ENCODE measurements around the gene NPIPA8.
"Not testable (repeated sequence)": the region's sequence is repeated elsewhere in the genome, so short reads cannot be mapped to it uniquely, and the experiment has no call there.

The NPIPA8 gene

DNA sequence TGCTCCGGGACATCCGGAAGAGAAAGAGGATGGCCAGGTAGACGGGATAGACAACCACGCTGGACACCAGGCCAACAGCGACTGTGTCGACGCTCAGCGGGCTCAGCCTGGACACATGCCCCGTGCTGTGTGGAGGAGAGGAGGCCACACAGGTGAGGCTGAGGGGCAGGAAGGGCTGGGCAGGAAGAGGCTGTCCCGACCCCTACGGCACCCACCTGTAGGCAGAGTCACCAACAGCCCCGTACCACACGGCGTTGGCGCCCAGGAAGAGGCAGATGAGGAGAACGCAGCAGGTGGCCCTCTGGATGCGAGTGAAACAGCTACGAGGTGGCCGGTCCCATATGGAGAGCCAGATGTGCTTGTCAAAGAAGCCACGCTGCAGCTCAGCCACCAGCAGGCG, at the start of gene NPIPA8:
TSS of gene NPIPA8 (minus strand) at position 101 of the 400 bp plus-strand sequence. CDS start 4,074 bp downstream, outside the sequence.
- DNase-seq = not testable (repeated sequence)

DNA sequence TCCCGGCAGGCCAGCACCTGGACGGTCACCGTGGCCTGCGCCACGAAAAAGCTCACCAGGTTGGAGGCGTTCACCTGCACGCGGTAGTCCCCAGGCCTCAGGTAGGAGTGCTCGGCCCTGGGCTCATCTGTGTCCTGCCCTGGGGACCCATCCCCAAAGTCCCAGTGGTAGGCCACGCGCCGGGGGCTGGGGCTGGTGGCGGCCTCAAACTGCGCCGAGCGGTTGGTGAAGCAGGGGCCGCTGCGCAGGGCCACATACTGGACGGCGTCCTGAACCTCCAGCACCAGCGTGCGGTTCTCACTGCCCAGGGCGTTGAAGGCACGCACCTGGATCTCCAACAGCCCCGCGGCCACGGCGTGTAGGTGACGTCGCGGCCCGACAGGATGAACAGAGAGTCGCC, 48.7 kb upstream of the NPIPA8 start:
- DNase-seq = not testable (repeated sequence)

DNA sequence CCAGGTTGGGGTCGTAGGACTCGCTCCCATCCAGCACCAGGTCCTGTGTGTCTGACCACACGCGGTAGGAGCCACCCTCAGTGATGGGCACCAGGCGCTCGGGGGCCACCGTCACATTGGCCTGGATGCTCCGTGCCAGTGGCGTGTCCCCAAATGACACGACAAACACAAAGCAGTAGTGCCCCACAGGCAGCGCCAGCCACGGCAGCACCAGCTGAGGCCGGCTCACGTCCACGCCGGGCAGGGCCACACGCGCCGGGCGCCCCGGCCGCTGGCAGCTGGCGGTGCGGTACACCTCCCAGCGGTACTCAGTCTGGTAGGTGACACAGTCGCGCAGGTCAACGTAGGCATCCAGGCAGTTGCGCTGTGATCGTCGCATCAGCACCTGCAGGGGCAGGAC, 48.3 kb upstream of the NPIPA8 start:
- DNase-seq = not testable (repeated sequence)

DNA sequence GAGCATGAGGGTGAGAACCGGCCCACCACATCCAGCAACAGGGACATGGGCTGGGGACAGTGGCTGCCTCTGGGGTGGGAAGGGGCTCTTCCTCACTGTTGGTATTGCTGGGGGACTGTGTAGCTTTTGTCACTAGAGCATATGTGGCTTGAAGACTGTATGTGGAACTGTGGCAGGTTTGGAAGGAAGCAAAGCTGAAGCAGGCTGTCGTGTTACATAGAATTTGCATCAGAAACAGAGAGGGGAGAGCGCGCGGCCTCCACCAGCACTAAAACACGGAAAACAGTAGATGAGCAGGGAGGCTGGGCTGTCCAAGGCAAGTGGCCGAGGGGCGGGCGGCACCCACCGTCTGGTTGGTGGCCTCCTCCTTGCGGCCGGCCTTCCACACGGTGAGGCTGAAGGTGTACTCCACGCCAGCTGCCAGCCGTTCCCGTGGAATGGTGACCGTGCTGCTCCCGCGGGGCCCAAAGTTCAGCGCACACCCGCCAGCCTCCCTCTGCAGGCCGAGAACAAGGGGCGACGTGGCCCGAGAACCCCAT, 47.6 kb upstream of the NPIPA8 start:
- not testable (repeated sequence) for DNase-seq

DNA sequence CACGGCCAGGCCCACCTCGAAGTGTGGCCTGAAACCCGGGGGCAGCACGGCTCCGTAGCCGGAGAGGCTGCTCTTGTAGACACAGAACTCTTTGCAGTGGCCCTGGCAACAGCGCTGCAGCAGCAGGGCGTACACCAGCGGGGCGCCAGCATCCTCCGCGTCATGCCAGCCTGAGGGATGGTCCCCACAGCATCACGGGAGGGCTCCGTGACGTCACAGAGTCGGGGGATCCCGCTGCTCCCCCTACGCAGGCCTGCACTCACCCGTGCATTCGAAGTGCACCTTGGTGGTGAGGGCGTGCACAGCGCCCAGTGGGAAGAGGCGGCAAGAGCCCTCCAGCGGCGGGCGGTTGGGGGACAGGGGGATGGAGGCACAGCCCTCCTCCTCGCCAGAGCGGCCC, 46.2 kb upstream of the NPIPA8 start:
- DNase-seq = not testable (repeated sequence)

DNA sequence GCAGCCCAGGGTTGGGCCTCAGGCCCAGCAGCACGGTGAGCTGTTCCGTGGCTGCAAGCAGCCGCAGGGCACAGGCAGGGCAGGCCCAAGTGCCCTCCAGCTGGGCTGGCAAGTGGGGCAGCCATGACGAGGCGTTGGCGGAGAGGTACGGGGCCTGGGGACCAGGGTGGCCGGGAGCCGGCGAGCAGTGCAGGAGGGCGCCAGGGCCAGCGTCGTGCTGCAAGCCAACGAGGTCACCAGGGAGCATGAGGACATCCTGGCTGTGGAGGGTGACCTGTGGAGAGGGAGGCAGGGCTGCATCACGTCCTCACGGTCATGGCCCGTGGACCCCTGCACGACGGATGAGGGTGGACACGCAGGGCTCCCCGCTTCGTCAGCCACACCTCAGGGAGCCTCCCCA, 11.2 kb upstream of the NPIPA8 start:
- not testable (repeated sequence) for DNase-seq

DNA sequence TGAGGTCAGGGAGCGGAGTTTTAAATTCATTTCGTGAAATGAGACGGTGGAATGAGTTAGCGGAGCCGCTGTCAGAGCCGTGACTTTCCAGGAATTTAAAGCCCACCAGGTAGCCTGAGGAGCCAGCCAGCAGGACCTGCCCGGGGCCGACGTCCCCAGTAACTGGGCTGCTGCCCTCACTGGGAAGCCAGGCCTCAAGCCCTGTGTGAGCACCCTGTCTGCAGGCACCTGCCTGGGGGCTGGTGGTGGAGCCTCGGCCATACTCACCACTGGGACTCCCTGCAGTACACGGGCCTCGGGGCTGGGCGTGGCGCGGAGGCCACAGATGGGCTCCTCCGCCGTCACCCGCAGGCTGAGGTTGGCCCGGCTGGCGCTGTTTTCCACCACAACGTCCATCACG, 10.5 kb upstream of the NPIPA8 start:
- DNase-seq = not testable (repeated sequence)

DNA sequence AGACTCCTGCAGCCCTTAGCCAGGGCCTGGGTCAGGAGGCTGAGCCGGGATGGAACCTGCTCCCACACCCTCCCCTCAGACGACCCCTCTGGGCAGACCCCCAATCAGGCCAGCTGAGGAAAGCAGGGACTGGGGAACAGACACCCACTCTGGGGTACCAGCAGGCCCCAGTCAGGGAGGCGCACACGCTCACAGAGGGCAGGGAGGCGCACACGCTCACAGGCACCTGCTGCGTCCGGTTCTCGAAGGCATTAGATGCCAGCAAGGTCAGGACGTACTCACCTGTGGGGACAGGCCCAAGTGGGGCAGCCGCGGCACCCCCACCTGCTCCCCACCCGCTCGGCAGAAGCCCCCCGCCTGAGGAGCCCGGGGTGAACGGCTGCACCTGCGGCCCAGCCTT, 8.1 kb upstream of the NPIPA8 start:
- DNase-seq = not testable (repeated sequence)

DNA sequence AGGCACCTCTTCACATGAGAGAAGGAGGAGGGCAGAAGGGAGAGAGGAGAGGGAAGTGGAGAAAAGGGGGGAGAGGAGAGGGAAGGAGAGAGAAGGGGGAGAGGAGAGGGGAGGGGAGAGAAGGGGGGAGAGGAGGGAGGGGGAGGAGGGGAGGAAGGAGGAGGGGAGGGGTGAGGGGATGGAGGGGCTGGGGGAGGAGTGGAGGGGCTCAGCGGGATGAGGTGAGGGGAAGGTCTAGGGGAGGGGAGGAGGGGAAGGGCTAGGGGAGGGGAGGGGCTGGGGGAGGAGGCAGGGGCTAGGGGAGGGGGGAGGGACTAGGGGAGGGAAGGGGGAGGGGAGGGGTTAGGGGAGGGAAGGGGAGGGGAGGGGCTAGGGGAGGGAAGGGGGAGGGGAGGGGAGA, 5.5 kb upstream of the NPIPA8 start:
- DNase-seq = not testable (repeated sequence)

DNA sequence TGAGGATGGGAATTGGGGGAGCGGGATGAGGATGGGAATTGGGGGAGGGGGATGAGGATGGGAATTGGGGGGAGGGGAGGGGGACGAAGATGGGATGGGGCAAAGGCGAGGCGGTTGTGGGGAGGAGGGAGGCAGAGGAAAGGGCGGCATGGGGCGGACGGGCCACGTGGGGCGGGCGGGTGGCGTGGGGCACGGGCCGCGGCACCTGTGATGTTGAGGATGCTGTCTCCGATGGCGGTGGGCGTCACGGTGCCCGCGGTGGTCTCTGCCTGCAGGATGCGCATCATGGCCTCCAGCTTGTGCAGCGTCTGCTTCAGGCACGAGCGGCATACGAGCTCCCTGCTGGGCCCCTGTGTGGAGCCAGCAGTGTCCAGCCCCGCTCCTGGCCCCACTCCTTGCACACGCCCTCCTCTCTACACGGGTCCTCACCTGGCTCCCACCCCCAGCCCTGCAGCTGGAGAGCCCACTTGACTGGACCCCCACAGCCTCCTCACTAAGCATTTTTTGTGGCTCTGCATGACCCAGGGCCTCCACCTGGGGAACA, 5.0 kb upstream of the NPIPA8 start:
- not testable (repeated sequence) for DNase-seq

DNA sequence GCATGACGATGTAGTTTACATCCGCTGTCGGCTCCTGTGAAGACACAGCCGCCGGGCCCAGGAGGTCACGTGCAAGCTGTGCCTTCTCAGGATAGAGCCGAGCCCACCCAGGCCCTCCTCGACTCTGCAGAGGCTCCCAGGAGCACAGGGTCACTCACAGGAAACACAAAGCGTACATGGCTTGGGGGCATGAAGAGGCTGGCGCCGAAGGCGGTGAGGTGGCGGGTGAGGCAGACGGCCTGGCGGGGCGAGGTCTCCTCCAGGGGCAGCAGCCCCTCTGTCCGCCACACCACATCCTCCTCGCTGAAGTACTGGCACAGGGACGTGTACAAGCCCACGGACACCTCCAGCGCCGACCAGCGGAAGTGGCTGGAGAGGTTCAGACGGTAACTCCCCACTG, 2.7 kb upstream of the NPIPA8 start:
- not testable (repeated sequence) for DNase-seq

DNA sequence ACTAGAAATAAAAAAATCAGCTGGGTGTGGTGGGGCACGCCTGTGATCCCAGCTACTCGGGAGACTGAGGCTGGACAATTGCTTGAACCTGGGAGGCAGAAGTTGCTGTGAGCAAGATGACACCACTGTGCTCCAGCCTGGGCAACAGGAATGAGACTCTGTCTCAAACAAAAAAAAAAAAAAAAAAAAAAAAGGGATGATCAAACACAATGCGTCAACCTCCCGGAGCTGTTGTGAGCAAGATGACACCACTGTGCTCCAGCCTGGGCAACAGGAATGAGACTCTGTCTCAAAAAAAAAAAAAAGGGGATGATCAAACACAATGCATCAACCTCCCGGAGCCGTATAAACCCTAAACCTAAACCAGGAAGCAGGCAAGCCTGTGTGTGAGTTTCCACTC, 24.7 kb downstream of the NPIPA8 start:
- DNase-seq = not testable (repeated sequence)

DNA sequence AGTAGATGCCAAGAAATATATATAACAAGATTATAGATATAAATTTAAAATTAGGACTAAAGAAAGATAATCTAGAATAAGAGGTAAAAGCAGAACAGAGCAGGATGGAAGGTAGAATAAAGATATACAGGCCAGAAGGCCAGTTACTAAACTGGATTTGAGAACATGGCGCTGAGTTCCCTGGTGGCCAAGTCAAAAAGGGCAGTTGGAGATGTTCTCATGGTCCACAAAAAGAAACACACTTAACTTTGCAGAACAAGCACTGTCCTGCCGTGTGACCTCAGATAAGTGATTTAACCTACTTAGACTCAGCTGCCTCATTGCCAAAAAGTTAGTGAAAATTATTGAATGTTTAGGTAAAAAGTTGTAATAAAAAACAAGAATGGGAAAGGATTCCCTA, 27.4 kb downstream of the NPIPA8 start:
- DNase-seq = not testable (repeated sequence)

DNA sequence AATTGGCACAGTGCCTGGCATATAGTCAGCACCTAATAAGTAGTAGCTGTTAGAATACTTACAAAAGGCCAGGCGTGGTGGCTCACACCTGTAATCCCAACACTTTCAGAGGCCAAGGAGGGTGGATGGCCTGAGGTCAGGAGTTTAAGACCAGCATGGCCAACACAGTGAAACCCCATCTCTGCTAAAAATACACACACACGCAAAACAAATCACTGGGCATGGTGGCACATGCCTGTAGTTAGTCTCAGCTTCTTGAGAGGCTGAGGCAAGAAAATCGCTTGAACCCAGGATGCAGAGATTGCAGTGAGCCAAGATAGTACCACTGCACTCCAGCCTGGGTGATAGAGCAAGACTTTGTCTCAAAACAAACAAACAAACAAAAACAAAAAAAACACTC, 29.3 kb downstream of the NPIPA8 start:
- not testable (repeated sequence) for DNase-seq

DNA sequence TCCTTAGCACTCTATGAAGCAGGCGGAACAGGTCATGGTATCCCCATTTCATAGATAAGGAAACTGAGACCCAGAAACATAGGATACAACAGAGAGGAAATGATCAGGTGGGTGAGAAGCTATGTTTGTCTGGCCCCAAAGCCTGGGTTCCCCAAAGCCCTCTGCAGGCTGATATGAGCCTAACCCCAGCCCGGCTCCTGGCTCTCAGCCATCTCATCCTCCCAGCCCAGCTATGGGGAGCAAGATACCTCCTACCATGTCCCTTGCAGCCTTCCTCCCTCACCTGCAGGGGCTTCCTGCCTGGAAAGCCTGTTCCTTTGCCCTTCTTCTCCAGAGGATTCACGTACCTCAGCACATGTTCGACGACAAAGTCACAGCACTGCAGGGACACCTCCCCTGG, 30.5 kb downstream of the NPIPA8 start:
- DNase-seq = not testable (repeated sequence)

DNA sequence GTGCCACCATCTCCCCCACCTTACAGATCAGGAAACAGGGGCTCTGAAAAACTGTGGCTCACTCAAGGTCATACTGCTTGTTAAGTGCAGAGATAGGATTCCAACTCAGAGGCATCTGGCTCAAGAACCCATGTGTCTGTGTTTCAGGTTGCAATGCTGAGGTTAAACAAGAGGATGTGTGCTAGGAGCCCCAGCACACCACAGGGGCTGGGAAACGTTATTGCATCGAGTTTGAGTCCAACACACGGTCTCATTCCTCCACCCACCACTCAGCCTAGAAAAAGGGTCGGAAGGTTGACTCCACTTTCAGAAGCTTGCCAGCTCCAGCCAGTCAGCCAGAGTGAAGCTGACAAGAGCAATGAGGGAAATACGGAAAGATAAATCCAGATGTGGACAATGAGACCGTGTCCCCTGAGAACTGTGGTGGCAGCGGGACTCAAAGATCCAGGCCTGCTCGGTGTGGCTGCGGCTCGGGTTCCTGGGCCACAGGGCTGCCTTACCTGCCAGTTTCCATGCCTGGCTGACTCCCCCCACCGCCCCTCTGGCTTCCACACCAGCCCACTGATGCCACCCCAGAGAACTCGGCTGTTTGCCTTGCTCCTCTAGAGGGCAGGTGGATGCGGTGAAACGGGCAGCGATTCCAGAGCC, 33.4 kb downstream of the NPIPA8 start:
- DNase-seq = not testable (repeated sequence)

DNA sequence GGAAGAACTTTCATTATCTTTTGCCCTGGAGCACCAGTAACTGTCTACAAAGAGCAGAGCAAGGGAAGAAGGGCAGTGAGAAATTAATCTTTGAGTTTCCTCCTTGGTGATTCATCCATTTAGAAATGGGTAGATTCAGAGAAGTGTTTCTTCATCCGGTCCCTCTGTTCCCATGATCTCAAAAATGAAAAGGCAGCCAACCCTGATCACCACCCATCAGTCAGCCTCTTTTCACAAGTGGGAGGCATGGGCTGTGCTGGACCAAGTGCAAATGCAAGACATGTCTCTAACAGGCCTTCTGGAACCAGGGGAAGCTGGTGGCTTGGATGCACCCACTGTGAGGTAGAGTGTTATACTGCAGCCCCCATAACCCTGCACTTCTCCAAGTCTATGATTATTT, 38.8 kb downstream of the NPIPA8 start:
- not testable (repeated sequence) for DNase-seq

DNA sequence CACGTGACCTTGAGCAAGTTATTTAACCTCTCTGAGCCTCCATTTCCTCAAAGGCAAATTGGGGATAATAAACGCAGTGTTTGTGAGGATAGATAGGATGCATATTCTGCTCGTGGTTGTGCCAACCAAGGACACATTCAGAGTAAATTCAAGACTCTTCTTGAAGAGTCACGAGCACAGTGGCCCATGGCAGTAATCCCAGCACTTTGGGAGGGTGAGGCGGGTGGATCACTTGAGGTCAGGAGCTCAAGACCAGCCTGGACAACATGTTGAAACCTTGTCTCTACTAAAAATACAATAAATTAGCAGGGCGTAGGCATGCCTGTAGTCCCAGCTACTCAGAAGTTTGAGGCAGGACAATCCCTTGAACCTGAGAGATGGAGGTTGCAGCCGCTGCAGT, 39.6 kb downstream of the NPIPA8 start:
- DNase-seq = not testable (repeated sequence)

DNA sequence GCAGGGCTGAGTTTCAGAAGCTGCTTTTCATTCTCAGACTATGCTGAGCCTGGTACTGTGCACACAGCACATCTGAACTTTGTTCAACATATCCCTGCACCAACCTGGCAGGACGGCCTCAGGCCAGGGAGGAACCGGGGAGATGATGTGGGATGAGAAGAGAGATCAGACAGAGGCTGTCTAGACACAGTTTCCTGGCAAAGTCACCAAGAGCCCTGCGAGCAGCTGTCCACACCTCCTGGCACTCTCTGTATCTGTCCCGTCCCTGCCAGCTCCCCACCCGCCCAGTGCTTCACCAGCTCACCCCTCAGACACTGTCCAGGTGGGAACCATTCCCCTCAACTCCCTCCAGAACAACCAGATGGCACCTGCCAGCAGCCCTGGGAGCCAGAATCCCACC, 42.2 kb downstream of the NPIPA8 start:
- not testable (repeated sequence) for DNase-seq

DNA sequence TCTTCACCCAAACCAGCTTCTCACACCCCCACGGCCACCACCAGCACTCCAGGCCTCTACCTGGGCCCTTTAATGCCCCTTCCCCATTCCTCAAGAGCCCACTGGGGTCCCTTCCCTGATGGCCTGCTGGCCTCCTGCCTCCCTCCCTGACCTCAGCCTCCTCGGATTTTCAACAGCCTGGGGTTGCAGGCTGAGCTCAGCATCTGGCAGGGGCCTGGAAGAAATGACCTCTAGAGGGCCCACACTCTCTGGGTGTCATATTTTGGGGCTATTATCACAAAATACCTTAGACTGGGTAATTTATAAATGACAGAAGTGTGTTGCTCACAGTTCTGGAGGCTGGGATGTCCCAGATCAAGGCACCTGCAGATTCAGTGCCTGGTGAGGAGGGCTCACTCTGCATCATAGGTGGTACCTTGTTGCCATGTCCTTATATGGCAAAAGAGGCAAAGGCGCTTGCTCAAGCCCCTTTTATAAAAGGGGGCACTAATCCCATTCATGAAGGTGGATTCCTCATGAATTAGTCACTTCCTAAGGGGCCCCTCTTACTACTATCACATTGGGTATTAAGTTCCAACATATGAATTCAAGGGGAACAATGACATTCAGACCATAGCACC, 43.1 kb downstream of the NPIPA8 start:
- DNase-seq = not testable (repeated sequence)

DNA sequence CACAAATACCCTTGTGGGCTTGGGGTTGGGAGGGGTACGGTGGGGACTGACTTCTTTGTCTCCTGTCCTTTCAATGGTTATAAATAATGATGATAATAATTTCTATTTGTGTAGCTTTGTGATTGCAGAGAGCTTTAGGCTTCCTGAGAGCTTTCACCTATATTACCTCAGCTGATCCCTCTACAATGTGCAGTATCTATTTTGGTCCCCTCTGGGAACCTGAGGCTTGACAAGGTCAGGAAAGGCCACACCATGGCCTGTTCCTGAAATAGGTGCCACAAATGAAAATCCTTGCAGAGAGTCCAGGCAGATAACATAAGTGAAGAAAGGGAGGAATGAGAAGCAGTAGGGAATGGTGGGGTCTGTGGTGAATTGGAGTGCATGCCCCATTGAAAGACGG, 45.6 kb downstream of the NPIPA8 start:
- DNase-seq = not testable (repeated sequence)

DNA sequence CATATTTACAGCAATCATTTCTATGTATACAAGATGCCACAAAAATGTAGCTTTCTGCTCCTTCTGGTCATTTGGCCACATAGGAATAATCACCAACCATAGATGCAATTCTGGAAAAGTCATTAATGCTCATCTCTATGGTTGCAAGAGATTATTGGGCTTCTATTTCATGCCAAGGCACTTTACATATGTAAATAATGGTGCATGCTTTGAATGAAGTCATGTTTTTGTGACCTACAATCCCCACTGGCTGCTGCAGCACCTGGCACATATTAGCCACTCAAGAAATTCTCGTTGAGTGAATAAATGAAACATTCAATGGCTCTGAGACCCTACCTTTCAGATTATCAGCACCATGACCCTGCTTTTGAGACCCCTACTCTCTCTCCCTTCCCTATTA, 50.2 kb downstream of the NPIPA8 start:
- DNase-seq = not testable (repeated sequence)

DNA sequence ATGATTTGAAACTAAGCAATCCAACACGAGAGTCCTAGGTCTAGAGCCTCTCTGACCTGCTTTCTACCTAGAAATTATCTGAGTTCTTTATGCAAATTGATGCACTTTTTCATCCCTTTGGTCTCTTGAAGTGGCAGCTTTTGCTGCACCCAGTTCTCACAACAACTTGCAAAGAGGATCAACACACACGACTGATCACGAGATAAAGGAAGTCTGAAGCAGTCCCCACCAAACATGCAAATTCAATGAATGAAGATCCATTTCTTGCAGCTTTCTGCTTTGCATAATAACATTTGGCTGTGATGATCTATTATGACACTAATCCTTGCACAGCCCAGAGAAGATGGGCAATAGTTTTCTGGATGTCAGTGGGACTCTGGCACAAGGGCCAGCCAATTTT, 56.2 kb downstream of the NPIPA8 start:
- not testable (repeated sequence) for DNase-seq

DNA sequence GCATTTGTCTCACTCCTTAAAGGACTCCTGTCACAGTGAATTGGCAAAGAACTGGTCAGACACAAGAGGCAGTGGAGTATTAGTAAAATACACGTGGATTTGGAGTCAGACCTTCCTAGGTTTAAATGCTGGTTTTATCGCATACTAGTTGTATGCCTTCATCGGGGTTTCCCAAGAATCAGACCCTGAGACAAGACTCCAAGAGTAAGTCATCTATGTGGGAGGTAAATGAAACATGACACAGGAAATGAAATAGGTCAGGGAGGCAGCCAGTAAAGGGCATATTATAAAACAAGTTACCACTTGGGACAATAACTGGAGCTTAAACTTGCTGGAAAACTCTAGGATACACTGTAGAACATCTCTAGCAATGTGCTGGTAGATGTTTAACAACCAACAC, 59.8 kb downstream of the NPIPA8 start:
- not testable (repeated sequence) for DNase-seq

Data from hematopoietic multipotent progenitor cell treated with erythropoietin and hydrocortisone succinate and interleukin-3 and kit ligand, for 8 days (in vitro differentiated cells).